Chondrocyte (in vitro differentiated cells): ENCODE measurements around the gene LPP. TPM values are rescaled to one million over a fixed set of nuclear protein-coding genes. Genes with fewer than 3 reads are reported as not detected.

Source experiments
- DNase-seq: peaks from one replicate; pipeline ENCODE4 v3.0.0; 2021; ENCODE audit warnings: mixed read lengths, low spot score
- H3K27ac Mint-ChIP-seq: one replicate; pipeline ENCODE4 v1.8.0; 2021; ENCODE audit warnings: mild to moderate bottlenecking, moderate library complexity, mixed read lengths; ENCODE audit not compliant: unreplicated experiment
- H3K27me3 Mint-ChIP-seq: 2 replicates; pipeline ENCODE4 v1.8.0; 2021; ENCODE audit warnings: low read depth, mixed read lengths
- H3K36me3 Mint-ChIP-seq: 2 replicates; pipeline ENCODE4 v1.8.0; 2021; ENCODE audit warnings: low read depth, mixed read lengths
- H3K4me1 Mint-ChIP-seq: 2 replicates; pipeline ENCODE4 v1.8.0; 2021; ENCODE audit warnings: low read depth, mild to moderate bottlenecking, mixed read lengths
- H3K4me3 Mint-ChIP-seq: one replicate; pipeline ENCODE4 v1.8.0; 2021; ENCODE audit warnings: mild to moderate bottlenecking, moderate library complexity, mixed read lengths; ENCODE audit not compliant: unreplicated experiment
- H3K9me3 Mint-ChIP-seq: 2 replicates; pipeline ENCODE4 v1.8.0; 2021; ENCODE audit warnings: low read depth, mixed read lengths
- CTCF ChIP-seq: fragments of 200-600 bp; sonication (generic); IDR thresholded peaks from 2 replicates; pipeline ENCODE4 v1.5.0; 2021; ENCODE audit warnings: antibody characterized with exemption, mild to moderate bottlenecking, moderate library complexity
- total RNA-seq: library from RNA; stranded (reverse); gene quantifications from 3 replicates; pipeline ENCODE4 v1.2.1, GENCODE V29; 2021

Gene LPP
- total RNA-seq, 1 donor from 2014 or later = 295 TPM

DNA sequence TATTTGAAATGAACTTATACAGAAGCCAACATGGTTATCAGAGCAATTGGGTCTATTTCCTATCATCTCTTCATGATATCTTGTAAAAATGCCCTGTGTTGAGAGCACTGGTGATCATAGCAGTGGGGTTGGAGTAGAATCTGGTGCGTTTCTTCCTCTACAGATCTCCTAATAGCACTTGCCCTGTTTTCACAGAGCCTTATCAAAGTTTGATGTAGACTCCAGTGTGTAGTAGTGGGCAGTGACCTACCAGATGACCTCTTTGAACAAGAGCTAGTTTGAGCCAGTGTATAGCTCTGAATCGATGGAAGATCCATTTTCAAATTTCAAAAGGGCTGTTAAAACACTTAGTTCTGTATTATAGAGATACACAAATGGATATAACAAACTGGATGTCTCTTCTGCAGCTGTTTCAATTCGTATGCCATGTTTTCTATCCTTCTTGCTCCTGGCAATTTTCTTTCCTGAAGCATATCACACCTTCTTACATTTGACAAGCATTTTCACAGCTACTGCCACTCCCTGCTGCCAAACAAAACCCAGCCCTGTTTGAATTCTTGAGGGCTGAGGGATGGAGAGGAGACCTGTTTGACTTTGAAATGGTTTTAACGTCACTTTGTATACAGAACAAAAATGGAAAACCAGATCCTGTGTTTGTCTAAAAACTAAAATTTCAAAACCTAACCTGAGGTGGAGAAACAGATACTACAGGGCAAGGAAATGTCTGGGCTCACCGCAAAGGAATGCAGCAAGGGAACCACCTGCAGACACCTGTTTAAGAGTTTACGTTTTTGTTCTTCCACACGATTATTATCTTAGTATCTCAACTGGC is 663.4 kb downstream of the LPP start:
- TF ChIP-seq CTCF = no peak
- H3K36me3 Mint-ChIP-seq = no peaks in the 10 kb centered on the region
- H3K4me3 Mint-ChIP-seq = no peak overlapping the region
- no peak overlapping the region for H3K27ac Mint-ChIP-seq
- H3K27me3 Mint-ChIP-seq = no peaks in the 10 kb centered on the region
- DNase-seq = no peak
- H3K9me3 Mint-ChIP-seq = no peaks in the 10 kb centered on the region
- peaks cover 26% of the 10 kb centered on the region for H3K4me1 Mint-ChIP-seq

DNA sequence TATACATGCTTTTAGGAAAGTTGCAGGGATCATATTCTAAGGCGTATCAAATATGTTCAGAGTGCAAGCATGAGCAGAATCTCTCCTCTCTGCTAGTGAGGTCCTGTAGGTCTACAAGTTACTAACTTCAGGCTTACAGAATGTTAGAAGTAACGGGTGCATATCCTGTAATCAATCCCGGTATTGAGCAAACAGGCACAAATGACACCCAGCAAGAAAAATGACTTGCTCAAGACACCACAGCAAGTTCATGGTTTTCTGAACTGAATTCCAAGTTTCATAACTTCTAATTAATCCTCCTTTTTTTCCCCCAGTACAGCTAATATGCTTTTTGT is 663.9 kb downstream of the LPP start:
- H3K36me3 Mint-ChIP-seq = no peaks in the 10 kb centered on the region
- no peaks in the 10 kb centered on the region for H3K27me3 Mint-ChIP-seq
- H3K9me3 Mint-ChIP-seq = no peaks in the 10 kb centered on the region
- H3K4me3 Mint-ChIP-seq = no peak overlapping the region
- H3K27ac Mint-ChIP-seq = no peak overlapping the region
- H3K4me1 Mint-ChIP-seq = peaks cover 27% of the 10 kb centered on the region
- DNase-seq = no peak
- no peak for TF ChIP-seq CTCF

GRCh38 chr3:188818282-188818681 is 664.3 kb downstream of the LPP start:
- Mint-ChIP-seq H3K4me3 (no peak overlapping the region), H3K36me3 (no peaks in the 10 kb centered on the region), H3K27me3 (no peaks in the 10 kb centered on the region), H3K9me3 (no peaks in the 10 kb centered on the region), H3K27ac (no peak overlapping the region), H3K4me1 (peaks cover 30% of the 10 kb centered on the region)
- TF ChIP-seq CTCF = no peak
- no peak for DNase-seq

DNA sequence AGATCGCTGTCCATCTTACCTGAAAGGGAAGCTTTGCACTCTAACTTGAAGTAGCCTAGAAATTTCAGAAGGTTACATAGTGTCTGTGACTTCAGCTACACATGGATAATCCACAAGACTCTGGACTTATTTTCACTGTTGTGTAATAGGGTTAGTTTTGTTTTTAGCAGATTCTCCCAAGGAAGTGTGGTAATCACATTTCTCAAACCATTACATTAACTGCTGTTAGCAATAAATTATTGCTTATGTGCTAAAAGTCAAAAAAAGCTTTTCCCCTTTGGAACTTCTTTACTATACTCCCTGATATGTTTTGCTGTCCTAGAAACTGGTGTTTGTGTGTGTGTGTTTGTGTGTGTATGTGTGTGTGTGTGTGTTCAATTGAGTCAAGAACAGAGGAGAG is 666.0 kb downstream of the LPP start:
- H3K27me3 Mint-ChIP-seq = no peaks in the 10 kb centered on the region

GRCh38 chr3:188822004-188822403 is 668.0 kb downstream of the LPP start:
- Mint-ChIP-seq H3K27ac (peak overlapping the region; percentile 43), H3K36me3 (no peaks in the 10 kb centered on the region), H3K4me1 (peaks cover 20% of the 10 kb centered on the region), H3K27me3 (no peaks in the 10 kb centered on the region), H3K9me3 (no peaks in the 10 kb centered on the region), H3K4me3 (no peak overlapping the region)
- no peak for DNase-seq
- TF ChIP-seq CTCF = no peak

More for the DNA sequence above, 666.0 kb downstream of the LPP start:
- Mint-ChIP-seq H3K4me3 (no peak overlapping the region), H3K9me3 (no peaks in the 10 kb centered on the region), H3K27ac (no peak overlapping the region), H3K4me1 (peaks cover 24% of the 10 kb centered on the region), H3K36me3 (no peaks in the 10 kb centered on the region)
- DNase-seq = no peak
- TF ChIP-seq CTCF = no peak
